Sciatic nerve (tissue), 2 donors: Measurements from ENCODE around the gene AGMO. TPM values are rescaled to one million over a fixed set of nuclear protein-coding genes. Genes with fewer than 3 reads are reported as not detected.
"Not testable (repeated sequence)": the region's sequence is repeated elsewhere in the genome, so short reads cannot be mapped to it uniquely, and the experiment has no call there.

ENCODE experiments used
- ATAC-seq: fragments of 200-7000 bp; cut with Tn5 transposase; one replicate; pipeline ENCODE4 v1.9.1; 2020; ENCODE audit warnings: mild to moderate bottlenecking, moderate library complexity
- DNase-seq: peaks from one replicate; pipeline ENCODE4 v3.0.0-alpha.2; 2020; ENCODE audit warnings: low spot score
- intact Hi-C: fragments of 100-400 bp; cut with DNase I; formaldehyde crosslinking; loops from one replicate; pipeline ENCODE4 v1.14.2; 2022
- total RNA-seq: library from RNA; stranded (reverse); fragmentation: NEBNext Ultra II Directional; extraction: Animal tissue kit (Norgen Biotek cat#: 25700); gene quantifications from one replicate; pipeline ENCODE4 v1.2.1, GENCODE V29; 2021
- donor health status: DM: no; HTN: no; CAD: no.
- donor health status: DM: no; HTN: no; CAD: no.

AGMO gene
- total RNA-seq, 1 donor from 2014 or later = 6.9 TPM

- ATAC-seq (peak; percentile 70), DNase-seq (no peak)
- intact Hi-C loops = no loop called here
These were observed 256.7 kb downstream of the AGMO start for GRCh38 chr7:15305002-15305600.

GRCh38 chr7:15303357-15303756 is 258.5 kb downstream of the AGMO start:
- peak; percentile 67 for DNase-seq
- intact Hi-C loops = no loop called here
- ATAC-seq = peak; percentile 93

DNA sequence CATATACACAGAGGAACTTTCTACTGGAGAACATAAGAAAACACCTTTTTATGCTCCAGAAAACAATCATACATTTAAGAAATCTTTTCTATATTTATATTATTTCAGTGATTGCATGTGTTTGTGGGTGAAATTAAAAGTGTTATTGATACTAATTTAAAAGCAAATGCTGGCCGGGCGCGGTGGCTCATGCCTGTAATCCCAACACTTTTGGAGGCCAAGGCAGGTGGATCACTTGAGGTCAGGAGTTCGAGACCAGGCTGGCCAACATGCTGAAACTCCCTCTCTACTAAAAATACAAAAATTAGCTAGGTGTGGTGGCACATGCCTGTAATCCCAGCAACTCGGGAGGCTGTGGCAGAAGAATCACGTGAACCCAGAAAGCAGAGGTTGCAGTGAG is 260.8 kb downstream of the AGMO start:
- not testable (repeated sequence) for DNase-seq

DNA sequence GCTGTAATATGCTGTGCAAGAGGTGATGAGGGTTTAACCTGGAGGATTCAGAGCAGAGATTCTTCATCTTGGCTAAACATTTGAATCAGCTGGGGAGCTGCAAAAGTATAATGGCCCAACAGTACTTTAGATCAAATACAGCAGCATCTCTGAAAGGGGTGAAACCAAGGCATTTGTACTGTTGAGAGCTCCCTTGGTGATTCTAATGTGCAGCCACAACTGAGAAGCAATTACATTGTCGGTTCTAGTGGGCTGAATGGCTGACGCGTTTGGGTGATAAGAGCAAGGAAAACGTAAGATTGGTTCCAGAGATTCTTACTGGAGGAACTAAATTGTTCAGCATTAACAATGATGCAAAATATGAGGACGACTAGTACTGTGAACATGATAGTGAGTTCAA is 269.7 kb downstream of the AGMO start:
- DNase-seq (no peak), ATAC-seq (peak; percentile 47)
- intact Hi-C loops = no loop called here

More for the DNA sequence above, 260.8 kb downstream of the AGMO start:
- intact Hi-C loops, ATAC-seq: not testable (repeated sequence)

DNA sequence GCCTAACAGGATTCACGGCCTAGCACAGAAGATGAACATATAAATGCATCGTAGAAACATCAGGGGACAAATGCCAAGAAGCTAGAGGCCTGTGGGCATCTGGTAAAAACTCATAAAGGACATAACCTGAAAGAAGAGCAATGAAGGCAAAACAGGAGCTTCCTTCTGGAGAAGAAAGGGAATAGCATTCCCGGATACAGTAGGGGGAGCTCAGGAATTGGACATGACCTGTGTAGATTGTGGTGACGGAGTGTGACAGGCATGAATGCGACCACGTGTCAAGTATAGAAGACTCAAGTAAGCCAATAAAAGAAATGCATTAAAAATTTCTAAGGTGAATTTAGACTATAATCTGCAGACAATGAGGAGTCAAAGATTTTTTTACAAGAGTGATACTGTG is 270.1 kb downstream of the AGMO start:
- intact Hi-C loops = no loop called here
- no peak for DNase-seq
- ATAC-seq = peak; percentile 77

DNA sequence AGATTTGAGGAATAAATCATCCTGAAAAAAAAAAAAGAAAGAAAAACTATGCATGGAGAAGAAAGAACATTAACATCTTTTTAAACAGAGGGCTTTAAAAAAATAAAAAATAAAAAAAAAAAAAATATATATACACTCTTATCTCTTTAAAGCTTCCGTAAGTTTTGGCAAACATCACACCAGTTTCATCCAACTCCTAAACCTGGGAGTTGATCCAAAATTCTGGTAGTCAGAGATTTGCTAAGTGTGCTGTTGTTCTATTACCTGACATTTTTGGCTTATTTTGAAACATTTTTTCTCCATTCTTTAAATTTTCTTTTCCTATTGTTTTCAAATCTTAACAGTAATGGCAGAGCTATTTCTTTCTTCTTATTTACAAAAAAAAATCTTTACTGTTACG is 273.1 kb downstream of the AGMO start:
- ATAC-seq (no peak), DNase-seq (no peak)
- intact Hi-C loops = no loop called here

- DNase-seq (no peak), ATAC-seq (no peak)
- intact Hi-C loops = no loop called here
These were observed 277.4 kb downstream of the AGMO start for GRCh38 chr7:15284396-15284795.

- DNase-seq (no peak), ATAC-seq (peak; percentile 65)
- intact Hi-C loops = no loop called here
These were observed 281.6 kb downstream of the AGMO start for GRCh38 chr7:15280078-15280733.

- ATAC-seq (peak; percentile 47), DNase-seq (no peak)
- intact Hi-C loops = no loop called here
These were observed 282.2 kb downstream of the AGMO start for GRCh38 chr7:15279640-15280039.

DNA sequence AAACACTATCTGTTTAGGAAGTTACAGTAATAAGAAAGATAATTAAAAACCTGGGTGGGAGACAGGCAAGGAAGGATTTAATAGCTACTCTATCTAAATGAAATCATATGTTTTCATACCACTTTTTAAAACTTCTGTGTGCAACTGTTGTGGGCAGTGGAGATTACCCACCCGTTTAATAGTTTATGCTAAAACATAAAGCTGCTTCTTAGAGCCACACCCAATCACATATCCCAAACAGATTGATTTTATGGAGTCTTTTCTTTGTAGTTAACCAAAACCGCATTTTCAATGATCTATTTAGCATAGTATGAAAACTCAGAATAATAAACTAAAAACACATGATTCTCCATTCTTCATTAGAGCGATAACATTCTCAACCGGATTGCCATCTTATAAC is 304.1 kb downstream of the AGMO start:
- intact Hi-C loops = no loop called here
- DNase-seq = no peak
- no peak for ATAC-seq

GRCh38 chr7:15252181-15252580 is 309.6 kb downstream of the AGMO start:
- no peak for ATAC-seq

DNA sequence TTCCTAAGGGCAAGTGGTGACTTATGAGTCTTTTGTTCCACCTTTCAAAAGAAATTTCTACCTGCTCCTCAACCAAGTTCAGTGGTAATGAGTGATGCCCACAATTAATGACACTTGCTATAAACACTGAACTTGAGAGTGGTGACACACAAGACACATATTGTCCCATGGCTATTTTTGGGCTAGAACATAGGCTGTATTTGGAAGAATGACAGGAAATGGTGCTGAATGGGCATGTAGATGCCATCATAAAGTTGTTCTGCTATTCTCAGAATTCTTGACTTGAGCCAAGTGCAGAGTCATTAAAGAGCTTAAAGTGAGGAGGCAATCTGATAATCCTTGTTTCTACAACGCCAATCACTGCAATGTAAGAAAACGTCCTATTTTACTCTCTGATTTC is 313.3 kb downstream of the AGMO start:
- intact Hi-C loops = no loop called here
- no peak for ATAC-seq

More at GRCh38 chr7:15252181-15252580, 309.6 kb downstream of the AGMO start:
- intact Hi-C loops = no loop called here
- no peak for DNase-seq

GRCh38 chr7:15245831-15246230 is 316.0 kb downstream of the AGMO start:
- DNase-seq = no peak
- ATAC-seq = no peak
- intact Hi-C loops = no loop called here

More for the DNA sequence above, 313.3 kb downstream of the AGMO start:
- no peak for DNase-seq

DNA sequence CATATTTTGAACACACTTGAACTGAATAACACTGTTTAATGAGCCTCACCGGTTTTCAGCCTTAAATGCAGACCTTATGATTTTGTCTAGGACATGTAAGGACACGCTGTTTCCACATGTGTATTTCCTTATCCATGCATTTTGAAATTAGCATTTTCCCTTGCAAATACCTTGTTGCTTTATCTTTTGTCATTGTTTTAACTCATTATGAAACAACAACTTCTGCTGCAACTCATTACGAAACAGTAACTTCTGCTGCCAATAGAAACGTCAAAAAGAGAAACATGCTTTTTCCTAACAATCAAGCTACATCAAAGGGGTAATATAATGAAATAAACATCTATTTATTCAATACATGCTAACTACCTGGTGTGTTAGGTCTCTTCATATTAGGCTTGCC is 322.0 kb downstream of the AGMO start:
- DNase-seq (no peak), ATAC-seq (no peak)
- intact Hi-C loops = no loop called here

DNA sequence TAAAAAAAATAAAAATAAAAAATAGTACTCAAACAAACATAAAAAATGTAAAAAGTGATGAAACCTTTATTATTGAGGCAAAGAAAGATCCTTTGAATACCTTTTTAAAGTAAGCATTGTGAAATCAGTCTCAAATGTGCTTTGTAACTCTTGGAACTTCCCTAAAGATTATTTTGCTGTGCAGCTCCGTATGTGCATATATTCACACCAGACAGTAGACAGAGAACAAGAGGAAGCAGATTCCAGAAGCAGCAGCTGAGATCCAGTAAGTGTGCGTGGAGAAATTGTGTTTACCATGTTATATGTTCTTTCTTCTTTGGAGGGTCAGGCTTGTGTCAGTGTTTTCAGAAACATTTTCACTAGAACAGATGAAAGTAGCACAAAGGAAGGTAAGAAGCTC is 324.9 kb downstream of the AGMO start:
- no peak for DNase-seq
- intact Hi-C loops = no loop called here
- ATAC-seq = no peak

GRCh38 chr7:15234431-15234830 is 327.4 kb downstream of the AGMO start:
- ATAC-seq = no peak
- intact Hi-C loops = no loop called here

GRCh38 chr7:15228831-15229230 is 333.0 kb downstream of the AGMO start:
- DNase-seq (no peak), ATAC-seq (no peak)
- intact Hi-C loops = no loop called here

More at GRCh38 chr7:15234431-15234830, 327.4 kb downstream of the AGMO start:
- DNase-seq = no peak

DNA sequence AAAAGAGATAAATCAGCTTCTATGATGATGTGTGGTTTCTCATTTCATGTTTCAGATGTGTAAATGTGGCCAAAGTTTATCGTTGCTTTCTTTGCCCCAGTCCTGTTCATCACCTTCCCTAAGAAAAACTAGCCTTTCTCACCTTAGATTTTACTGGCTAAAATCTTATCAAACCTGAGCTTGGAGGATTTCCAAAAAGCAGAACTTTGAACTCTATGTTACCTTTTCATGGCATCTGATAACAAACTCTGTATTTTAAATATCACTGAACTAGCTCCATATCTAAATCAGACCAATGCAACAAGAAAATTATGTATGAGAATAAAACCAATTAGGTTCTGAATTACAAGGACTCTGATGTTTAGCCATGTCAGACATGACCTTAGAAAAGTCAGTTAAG is 335.8 kb downstream of the AGMO start:
- DNase-seq (no peak), ATAC-seq (no peak)
- intact Hi-C loops = no loop called here

DNA sequence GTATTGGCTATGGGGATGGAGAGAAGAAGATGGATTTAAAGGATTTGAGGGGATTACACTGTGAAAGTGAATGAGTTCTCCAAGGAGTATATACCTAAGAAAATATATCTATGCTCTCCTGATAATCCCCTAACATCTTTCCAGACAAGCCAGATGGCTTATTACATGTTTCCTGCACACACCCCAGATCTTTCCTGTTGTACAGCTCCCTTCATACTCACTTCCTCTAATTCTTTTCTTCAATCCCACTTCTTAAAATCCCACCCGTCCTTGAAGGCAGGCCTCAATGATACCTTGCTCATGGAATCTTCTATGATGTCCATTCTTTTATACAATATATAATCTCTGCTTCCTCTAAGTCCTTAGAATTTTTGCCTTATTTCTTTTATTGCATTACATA is 342.1 kb downstream of the AGMO start:
- intact Hi-C loops = no loop called here
- ATAC-seq = no peak
- no peak for DNase-seq

DNA sequence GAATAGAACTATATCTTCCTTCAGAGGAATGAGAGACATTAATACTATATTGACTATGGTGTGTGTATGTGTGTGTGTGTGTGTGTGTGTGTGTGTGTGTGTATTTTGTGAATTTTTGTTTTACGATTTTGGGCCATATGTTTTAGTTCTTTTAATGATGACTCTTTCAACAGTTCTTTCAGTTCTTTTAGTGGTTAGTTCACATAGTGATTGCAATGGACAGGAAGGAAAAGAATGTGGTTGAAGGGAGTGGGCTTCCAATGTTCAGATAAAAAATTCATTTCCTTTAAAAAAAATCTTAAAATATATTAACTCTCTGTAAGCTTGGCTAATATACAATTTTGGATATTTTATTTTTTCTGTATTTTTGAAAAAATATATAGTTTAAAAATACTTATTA is 343.6 kb downstream of the AGMO start:
- intact Hi-C loops = no loop called here
- ATAC-seq (no peak), DNase-seq (no peak)

GRCh38 chr7:15215616-15216015 is 346.2 kb downstream of the AGMO start:
- DNase-seq = no peak
- intact Hi-C loops = no loop called here
- no peak for ATAC-seq
